GM12864 (cell line): ENCODE measurements around the gene GPRC5A.
"Not testable (repeated sequence)": the region's sequence is repeated elsewhere in the genome, so short reads cannot be mapped to it uniquely, and the experiment has no call there.

Experiments used
- DNase-seq: peaks from one replicate; pipeline ENCODE4 v3.0.0-alpha.2; 2011; ENCODE audit warnings: low read depth
- H3K4me3 ChIP-seq: 2 replicates; pipeline ENCODE4 v1.5.1; 2011; ENCODE audit warnings: mild to moderate bottlenecking, low read depth, low read length, control low read depth
- CTCF ChIP-seq: IDR thresholded peaks from 2 replicates; pipeline ENCODE4 v1.5.1; 2011; ENCODE audit warnings: low read depth, mild to moderate bottlenecking, moderate library complexity, low read length, control low read depth, inconsistent platforms; ENCODE audit errors: missing control alignments

GPRC5A gene

GRCh38 chr12:12891080-12891880 lies at the start of gene GPRC5A:
Gene GPRC5A, plus strand, starts transcription at chr12:12891562. Its CDS starts 16,688 bp downstream, at chr12:12908250.
- no peak within 1 kb of the TSS for H3K4me3 ChIP-seq
- DNase-seq, result no peak
- TF ChIP-seq CTCF, result no peak

GRCh38 chr12:12845794-12846243 lies 45.5 kb upstream of the GPRC5A start:
- H3K4me3 ChIP-seq, result no peak overlapping the region
- no peak for TF ChIP-seq CTCF
- no peak for DNase-seq

- H3K4me3 ChIP-seq, DNase-seq: not testable (repeated sequence)
Observed at GRCh38 chr12:12846780-12847179, 44.6 kb upstream of the GPRC5A start.

GRCh38 chr12:12853435-12853834 lies 37.9 kb upstream of the GPRC5A start:
- no peak for TF ChIP-seq CTCF
- H3K4me3 ChIP-seq, result no peak overlapping the region
- DNase-seq, result no peak

- H3K4me3 ChIP-seq, result no peak overlapping the region
- TF ChIP-seq CTCF, result no peak
- DNase-seq, result no peak
Observed at GRCh38 chr12:12859690-12860089, 31.7 kb upstream of the GPRC5A start.

- H3K4me3 ChIP-seq, result no peak overlapping the region
- no peak for TF ChIP-seq CTCF
- no peak for DNase-seq
Observed at GRCh38 chr12:12864243-12864642, 27.1 kb upstream of the GPRC5A start.

- TF ChIP-seq CTCF, result no peak
- no peak for DNase-seq
- H3K4me3 ChIP-seq, result no peak overlapping the region
Observed at GRCh38 chr12:12868477-12869235, 22.7 kb upstream of the GPRC5A start.
